DOHH2 (cell line): ENCODE data around the gene SLC25A25.

Experiments used
- CTCF ChIP-seq: fragments of 200-600 bp; sonication (generic); IDR thresholded peaks from one replicate; pipeline ENCODE4 v1.5.1; 2014; ENCODE audit warnings: antibody characterized with exemption, mild to moderate bottlenecking, low read depth, low read length; ENCODE audit not compliant: poor library complexity, severe bottlenecking
- EZH2phosphoT487 ChIP-seq: fragments of 200-600 bp; sonication (generic); IDR thresholded peaks from 2 replicates; pipeline ENCODE4 v1.6.1; 2017; ENCODE audit warnings: borderline replicate concordance, mild to moderate bottlenecking, antibody characterized with exemption, low read length, moderate library complexity, mixed read lengths

- TF ChIP-seq CTCF (no peak), EZH2phosphoT487 (no peak)
These were observed 564 bp downstream of the SLC25A25 start for GRCh38 chr9:128068386-128069205.
